ENCODE data around the gene CPO.

DNA sequence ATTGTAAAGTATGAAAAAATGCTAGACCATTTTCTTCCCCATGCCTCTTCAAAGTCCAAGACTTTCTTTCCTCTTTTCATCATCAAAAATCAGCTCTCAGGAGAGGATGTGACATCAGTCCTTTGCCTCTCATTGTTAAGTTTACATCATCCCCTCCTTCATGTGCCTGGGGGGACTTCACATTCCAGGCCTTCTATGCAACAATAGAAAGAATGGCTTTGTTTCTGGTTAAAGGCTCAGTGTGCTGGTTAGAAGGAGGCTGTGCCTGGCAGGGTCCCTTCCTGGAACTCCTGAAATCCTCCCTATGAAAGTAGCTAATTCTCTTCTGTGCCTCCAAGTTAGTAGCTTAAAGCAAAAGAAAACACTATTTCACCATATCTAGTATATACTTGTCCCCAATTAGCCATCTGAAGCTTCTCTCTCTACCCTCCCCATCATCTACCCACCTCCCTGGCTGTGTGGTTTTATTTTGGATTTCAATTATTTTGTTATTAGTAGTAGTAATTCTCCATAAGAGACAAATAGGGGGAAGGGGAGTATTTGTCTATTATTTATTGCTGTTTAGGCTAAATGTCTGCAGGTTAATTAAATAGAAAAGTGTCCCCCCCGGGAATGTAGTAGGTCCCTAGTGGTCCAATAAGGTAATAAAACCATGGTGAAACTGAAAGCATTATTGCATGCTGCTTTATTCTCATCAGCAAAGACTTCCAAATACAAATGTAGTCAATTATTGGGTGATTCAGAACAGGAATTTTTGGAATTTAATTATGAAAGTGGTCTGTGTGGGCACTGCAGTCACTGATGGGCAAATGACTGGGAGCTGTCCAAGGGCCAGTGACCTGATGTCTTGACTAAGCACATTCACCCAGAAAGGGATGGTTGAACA lies 69.0 kb downstream of the CPO start:
- TF ChIP-seq, protein P1, sequence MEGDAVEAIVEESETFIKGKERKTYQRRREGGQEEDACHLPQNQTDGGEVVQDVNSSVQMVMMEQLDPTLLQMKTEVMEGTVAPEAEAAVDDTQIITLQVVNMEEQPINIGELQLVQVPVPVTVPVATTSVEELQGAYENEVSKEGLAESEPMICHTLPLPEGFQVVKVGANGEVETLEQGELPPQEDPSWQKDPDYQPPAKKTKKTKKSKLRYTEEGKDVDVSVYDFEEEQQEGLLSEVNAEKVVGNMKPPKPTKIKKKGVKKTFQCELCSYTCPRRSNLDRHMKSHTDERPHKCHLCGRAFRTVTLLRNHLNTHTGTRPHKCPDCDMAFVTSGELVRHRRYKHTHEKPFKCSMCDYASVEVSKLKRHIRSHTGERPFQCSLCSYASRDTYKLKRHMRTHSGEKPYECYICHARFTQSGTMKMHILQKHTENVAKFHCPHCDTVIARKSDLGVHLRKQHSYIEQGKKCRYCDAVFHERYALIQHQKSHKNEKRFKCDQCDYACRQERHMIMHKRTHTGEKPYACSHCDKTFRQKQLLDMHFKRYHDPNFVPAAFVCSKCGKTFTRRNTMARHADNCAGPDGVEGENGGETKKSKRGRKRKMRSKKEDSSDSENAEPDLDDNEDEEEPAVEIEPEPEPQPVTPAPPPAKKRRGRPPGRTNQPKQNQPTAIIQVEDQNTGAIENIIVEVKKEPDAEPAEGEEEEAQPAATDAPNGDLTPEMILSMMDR (IDR thresholded peaks at IDR 0.05), result peak; percentile 29; the same call in 1 of the 2 replicates
- TF ChIP-seq ZFX (IDR thresholded peaks at IDR 0.05; ENCODE audit: borderline replicate concordance), result no peak

Data from 22Rv1 (cell line).